ENCODE data around the gene NOP58. TPM values are rescaled to one million over a fixed set of nuclear protein-coding genes. Genes with fewer than 3 reads are reported as not detected.

Gene NOP58
- total RNA-seq, 1 experiment from 2014 or later = 159 TPM

GRCh38 chr2:202337706-202338346 lies 72.3 kb downstream of the NOP58 start:
- intact Hi-C loops (cut with micrococcal nuclease; ENCODE audit: unreplicated experiment) = no loop called here
- Mint-ChIP-seq H3K4me3 (ENCODE audit: low read depth, unreplicated experiment) (no peak overlapping the region), H3K36me3 (ENCODE audit: insufficient read depth, unreplicated experiment) (no peaks in the 10 kb centered on the region), H3K9me3 (ENCODE audit: low read depth, unreplicated experiment) (no peaks in the 10 kb centered on the region), H3K4me1 (ENCODE audit: low read depth, unreplicated experiment) (peaks cover 8% of the 10 kb centered on the region), H3K27ac (ENCODE audit: unreplicated experiment) (no peak overlapping the region), H3K27me3 (ENCODE audit: unreplicated experiment) (no peaks in the 10 kb centered on the region)
- CTCF ChIA-PET = no interaction called here
- BruUV-seq (replicated peaks) = no TSS peak
- DNase-seq = no peak
- no peak for TF ChIP-seq CTCF (IDR thresholded peaks at IDR 0.05; ENCODE audit: unreplicated experiment)

- CTCF ChIA-PET = interaction anchor here (0.5 to 1.4 kb wide), 4 partner anchors 17 to 1337 kb away, joined by 3 to 5 read pairs (median 4); no protein-coding TSS in a partner anchor
- intact Hi-C loops (cut with micrococcal nuclease; ENCODE audit: unreplicated experiment) = no loop called here
- Mint-ChIP-seq H3K9me3 (ENCODE audit: low read depth, unreplicated experiment) (no peaks in the 10 kb centered on the region), H3K36me3 (ENCODE audit: insufficient read depth, unreplicated experiment) (no peaks in the 10 kb centered on the region), H3K4me1 (ENCODE audit: low read depth, unreplicated experiment) (peaks cover 8% of the 10 kb centered on the region), H3K27me3 (ENCODE audit: unreplicated experiment) (no peaks in the 10 kb centered on the region), H3K27ac (ENCODE audit: unreplicated experiment) (no peak overlapping the region), H3K4me3 (ENCODE audit: low read depth, unreplicated experiment) (no peak overlapping the region)
- TF ChIP-seq CTCF (IDR thresholded peaks at IDR 0.05; ENCODE audit: unreplicated experiment) = no peak
- no TSS peak for BruUV-seq (replicated peaks)
- no peak for DNase-seq
These were observed 73.7 kb downstream of the NOP58 start for GRCh38 chr2:202339071-202339870.

DNA sequence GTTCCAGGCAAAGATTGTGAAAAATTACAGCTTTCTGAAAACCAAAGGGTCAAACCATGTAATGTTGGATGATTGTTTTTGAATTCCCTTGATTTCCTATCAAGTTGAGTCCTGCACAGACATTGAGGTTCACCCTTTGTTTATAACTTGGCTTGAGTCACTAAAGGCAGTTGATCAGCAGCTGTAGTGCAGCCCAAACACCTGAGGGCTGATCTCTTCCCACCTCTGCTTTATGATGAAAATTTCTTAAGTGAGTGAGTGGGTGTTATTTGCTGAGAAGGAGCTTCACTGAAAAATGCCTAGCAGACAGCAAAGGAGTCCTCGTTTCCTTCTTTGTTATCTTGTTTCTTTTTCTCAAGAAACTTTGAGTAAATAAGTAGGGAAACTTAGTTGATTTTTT lies 78.6 kb downstream of the NOP58 start:
- Mint-ChIP-seq H3K36me3 (ENCODE audit: insufficient read depth, unreplicated experiment) (no peaks in the 10 kb centered on the region), H3K27me3 (ENCODE audit: unreplicated experiment) (no peaks in the 10 kb centered on the region), H3K9me3 (ENCODE audit: low read depth, unreplicated experiment) (no peaks in the 10 kb centered on the region), H3K27ac (ENCODE audit: unreplicated experiment) (no peak overlapping the region), H3K4me1 (ENCODE audit: low read depth, unreplicated experiment) (peaks cover 6% of the 10 kb centered on the region), H3K4me3 (ENCODE audit: low read depth, unreplicated experiment) (no peak overlapping the region)
- BruUV-seq (replicated peaks) = no TSS peak
- no peak for TF ChIP-seq CTCF (IDR thresholded peaks at IDR 0.05; ENCODE audit: unreplicated experiment)
- DNase-seq = no peak
- CTCF ChIA-PET = interaction anchor here (0.5 kb wide), 1 partner anchor 97 kb away, joined by 3 read pairs; no protein-coding TSS in a partner anchor
- intact Hi-C loops (cut with micrococcal nuclease; ENCODE audit: unreplicated experiment) = no loop called here

GRCh38 chr2:202346180-202346579 lies 80.6 kb downstream of the NOP58 start:
- TF ChIP-seq CTCF (IDR thresholded peaks at IDR 0.05; ENCODE audit: unreplicated experiment) = no peak
- CTCF ChIA-PET = no interaction called here
- no TSS peak for BruUV-seq (replicated peaks)

More at GRCh38 chr2:202346180-202346579, 80.6 kb downstream of the NOP58 start:
- no peaks in the 10 kb centered on the region for H3K4me1 Mint-ChIP-seq (ENCODE audit: low read depth, unreplicated experiment)
- no peak overlapping the region for H3K4me3 Mint-ChIP-seq (ENCODE audit: low read depth, unreplicated experiment)
- no peaks in the 10 kb centered on the region for H3K9me3 Mint-ChIP-seq (ENCODE audit: low read depth, unreplicated experiment)
- intact Hi-C loops (cut with micrococcal nuclease; ENCODE audit: unreplicated experiment) = no loop called here
- H3K27me3 Mint-ChIP-seq (ENCODE audit: unreplicated experiment) = no peaks in the 10 kb centered on the region
- H3K36me3 Mint-ChIP-seq (ENCODE audit: insufficient read depth, unreplicated experiment) = no peaks in the 10 kb centered on the region
- no peak overlapping the region for H3K27ac Mint-ChIP-seq (ENCODE audit: unreplicated experiment)
- no peak for DNase-seq

Other genes with a start within 250 kb of the NOP58 start
- gene FZD7, start 231.9 kb upstream of the NOP58 start, total RNA-seq (2022) = 11.3 and 17.7 TPM in 2 replicates
- gene KIAA2012, start 192.5 kb upstream of the NOP58 start, total RNA-seq (2022) = 0.17 TPM in 1 of 2 replicates, not detected in the other
- 140 and 164 TPM in 2 replicates for gene SUMO1, start 27.2 kb upstream of the NOP58 start, total RNA-seq (2022)
- 40.3 and 50.1 TPM in 2 replicates for gene BMPR2, start 110.6 kb downstream of the NOP58 start, total RNA-seq (2022)